ENCODE measurements around the gene WWOX.

DNA sequence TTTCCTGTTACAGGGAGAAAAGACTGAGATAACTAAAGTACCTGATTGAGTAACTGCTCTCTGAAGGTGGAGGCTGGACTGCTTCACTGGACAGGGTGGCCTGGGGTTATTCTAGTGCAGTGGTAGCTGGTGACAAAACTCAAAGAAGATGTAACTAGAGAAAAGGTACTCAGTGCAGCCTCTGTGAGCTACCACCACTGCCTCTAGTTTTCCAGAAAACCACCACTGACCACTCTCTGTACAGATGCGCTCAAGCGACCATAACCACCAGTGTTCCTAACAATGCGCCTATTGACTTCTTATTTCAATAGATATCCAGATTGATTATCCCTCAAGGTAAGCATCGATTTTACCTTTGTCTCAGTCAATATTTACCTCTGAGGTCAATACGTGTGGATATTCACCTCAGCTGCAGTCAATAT, 492.2 kb downstream of the WWOX start:
- TF ChIP-seq, protein P1, sequence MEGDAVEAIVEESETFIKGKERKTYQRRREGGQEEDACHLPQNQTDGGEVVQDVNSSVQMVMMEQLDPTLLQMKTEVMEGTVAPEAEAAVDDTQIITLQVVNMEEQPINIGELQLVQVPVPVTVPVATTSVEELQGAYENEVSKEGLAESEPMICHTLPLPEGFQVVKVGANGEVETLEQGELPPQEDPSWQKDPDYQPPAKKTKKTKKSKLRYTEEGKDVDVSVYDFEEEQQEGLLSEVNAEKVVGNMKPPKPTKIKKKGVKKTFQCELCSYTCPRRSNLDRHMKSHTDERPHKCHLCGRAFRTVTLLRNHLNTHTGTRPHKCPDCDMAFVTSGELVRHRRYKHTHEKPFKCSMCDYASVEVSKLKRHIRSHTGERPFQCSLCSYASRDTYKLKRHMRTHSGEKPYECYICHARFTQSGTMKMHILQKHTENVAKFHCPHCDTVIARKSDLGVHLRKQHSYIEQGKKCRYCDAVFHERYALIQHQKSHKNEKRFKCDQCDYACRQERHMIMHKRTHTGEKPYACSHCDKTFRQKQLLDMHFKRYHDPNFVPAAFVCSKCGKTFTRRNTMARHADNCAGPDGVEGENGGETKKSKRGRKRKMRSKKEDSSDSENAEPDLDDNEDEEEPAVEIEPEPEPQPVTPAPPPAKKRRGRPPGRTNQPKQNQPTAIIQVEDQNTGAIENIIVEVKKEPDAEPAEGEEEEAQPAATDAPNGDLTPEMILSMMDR (IDR thresholded peaks at IDR 0.05 in 8 of 11, conservative IDR thresholded peaks at IDR 0.05 in 3 of 11): no peak
- TF ChIP-seq POLR2AphosphoS5 (IDR thresholded peaks at IDR 0.05): no peak
